LHCN-M2 (cell line): Measurements from ENCODE around the gene PRKAG2. TPM values are rescaled to one million over a fixed set of nuclear protein-coding genes. Genes with fewer than 3 reads are reported as not detected.

Experiments used
- DNase-seq: peaks from one replicate; pipeline ENCODE4 v3.0.0-alpha.2; 2012; ENCODE audit warnings: low read depth
- total RNA-seq: library from RNA; depleted of rRNA; stranded (reverse); fragments of >200 nt; gene quantifications from 2 replicates; pipeline ENCODE4 v1.2.3, GENCODE V29; 2014

Gene PRKAG2
- total RNA-seq, 1 experiment from 2014 or later, result 24.2 TPM

DNA sequence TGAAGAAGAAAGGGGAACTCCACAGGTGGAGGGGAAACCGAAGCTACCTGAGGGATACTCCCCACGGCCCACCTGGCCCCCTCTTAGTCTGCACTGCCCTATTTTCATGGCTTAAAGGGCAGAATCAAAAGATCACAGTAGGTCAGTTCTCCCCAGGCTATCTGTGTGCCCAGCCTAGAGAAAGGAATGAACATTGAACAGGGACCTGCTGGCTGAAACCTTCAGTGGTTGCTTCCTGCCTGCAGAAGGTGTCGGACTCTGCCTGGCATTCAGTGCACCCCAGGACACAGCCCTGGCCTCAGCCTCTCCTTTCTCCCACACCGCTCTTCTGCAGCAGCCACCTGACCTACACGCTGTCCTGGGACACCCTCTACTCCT, 74.5 kb downstream of the PRKAG2 start:
- no peak for DNase-seq

DNA sequence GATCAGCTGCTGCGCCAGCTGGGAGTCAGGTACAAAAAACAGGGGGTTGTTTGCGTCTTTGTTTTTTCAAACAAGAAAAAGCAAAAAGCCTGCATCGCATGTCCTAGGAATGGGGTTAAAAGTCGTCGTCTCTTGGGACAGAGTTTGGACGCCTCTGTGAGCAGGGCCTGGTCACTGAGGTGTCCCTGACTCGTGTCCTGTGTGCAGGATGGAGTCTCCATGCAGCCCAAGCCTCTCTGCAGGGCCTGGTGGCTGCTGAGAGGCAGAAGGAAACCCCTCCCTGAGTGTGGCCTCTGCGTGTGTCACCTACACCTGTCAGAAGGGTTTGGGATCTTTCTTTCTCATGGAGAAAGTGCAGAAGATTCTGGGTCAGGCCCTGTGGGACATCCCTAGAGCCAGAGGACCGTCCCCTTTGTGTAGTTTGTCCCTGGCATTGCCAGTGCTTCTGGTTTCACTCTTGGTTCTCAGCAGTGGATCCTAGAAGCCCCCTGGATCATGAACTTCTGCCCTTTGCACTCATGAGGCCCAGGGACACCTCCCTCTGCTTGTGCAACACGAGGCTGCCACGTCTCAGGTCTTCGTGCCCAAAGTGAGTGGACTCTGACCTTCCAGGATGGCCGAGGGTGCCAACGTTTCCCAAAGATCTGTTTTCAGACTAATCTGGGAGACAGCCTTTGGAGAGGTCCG, 75.0 kb downstream of the PRKAG2 start:
- DNase-seq, result no peak

- no peak for DNase-seq
Observed at GRCh38 chr7:151801291-151801690, 75.6 kb downstream of the PRKAG2 start.

DNA sequence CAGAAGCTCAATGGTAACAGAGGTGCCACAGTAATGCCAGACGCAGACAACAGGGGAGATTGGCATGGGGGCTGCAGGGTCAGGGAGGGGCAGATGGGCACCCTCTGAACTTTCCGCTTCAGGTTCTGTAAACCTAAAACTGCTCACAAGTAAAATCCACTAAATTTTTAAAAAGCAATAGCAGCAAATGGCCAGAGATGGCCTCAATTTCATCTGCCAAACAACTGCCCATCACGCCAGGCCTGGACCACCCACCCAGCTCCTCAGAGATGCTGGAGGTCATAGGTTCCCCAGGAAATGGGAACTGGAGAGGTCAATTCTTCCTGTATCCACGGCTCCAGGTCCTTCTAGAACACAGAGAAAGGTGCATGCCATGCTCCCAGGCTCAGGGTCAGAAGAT, 76.1 kb downstream of the PRKAG2 start:
- DNase-seq, result no peak

GRCh38 chr7:151800391-151800790, 76.5 kb downstream of the PRKAG2 start:
- DNase-seq, result no peak

DNA sequence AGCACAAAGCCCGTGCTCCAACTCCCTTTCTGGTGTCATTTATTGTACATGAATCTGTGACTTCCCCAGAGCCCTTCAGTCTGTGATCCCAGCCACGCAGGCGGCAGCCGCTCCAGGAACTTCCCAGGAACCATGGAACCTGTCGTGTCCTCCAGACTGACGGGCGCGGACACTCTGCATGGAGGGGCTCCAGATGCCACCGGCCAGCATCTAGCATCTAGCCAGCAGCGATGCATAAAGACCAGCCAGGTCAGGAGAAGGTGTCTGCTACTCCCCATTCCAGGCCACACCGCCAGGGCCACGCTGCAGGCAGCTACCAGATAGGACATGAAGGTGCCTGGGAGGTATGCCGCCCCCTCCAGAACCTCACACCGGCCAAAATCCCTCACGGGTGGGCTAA, 77.4 kb downstream of the PRKAG2 start:
- no peak for DNase-seq

- peak; percentile 45 for DNase-seq
Observed at GRCh38 chr7:151798851-151799448, 78.0 kb downstream of the PRKAG2 start.

DNA sequence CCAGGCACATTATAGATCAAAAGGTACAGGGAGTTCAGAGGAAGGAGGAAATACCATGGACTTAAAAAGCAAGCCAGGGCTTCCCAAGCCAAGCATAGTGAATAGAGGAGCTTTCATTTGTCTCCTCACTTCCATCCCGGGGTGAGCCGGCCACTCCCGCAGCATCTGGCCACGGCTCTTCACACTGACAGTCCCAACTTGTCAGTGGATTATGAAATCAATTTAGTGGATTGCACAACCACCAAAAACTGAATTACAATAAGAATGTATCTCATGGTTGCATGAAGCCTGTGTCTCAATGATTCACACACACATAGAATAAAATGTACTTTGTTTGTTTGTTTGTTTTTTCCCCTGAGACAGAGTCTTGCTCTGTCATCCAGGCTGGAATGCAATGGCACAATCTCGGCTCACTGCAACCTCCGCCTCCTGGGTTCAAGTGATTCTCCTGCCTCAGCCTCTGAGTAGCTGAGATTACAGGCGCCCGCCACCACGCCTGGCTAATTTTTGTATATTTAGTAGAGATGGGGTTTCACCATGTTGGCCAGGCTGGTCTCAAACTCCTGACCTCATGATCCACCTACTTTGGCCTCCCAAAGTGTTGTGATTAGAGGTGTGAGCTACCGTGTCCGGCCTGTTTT, 79.1 kb downstream of the PRKAG2 start:
- peak; percentile 95 for DNase-seq

DNA sequence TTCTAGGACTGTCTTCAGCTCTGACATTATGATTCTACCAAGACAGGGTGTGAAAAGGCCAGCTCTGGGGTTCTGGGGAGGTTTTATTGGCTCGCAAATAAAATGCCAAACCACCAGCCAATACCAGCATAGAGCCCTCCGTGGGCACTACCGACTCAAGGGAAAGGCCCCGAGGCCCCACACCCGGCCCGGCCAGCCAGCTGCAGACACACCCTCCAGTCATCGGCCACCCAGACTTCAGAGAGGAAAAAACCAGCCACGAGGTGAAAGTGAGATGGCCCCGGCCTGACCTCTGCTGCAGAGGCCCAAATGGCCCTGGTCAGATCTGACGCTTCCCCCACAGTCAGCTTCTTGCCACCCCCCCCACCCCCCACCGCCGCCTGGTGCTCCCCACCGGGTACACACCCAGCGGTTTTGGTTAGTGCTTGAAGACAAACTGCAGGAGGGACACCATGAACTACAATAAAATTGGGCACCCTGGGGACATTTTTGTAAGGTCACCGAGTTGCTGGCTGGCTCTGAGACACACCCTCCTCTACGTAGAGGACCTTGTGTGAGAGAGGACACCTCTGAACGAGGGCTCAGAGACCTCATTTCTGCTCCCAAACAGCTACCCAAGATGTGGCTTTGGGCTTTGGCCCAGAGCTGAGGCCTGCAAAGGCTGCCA, 79.9 kb downstream of the PRKAG2 start:
- peak; percentile 61 for DNase-seq

DNA sequence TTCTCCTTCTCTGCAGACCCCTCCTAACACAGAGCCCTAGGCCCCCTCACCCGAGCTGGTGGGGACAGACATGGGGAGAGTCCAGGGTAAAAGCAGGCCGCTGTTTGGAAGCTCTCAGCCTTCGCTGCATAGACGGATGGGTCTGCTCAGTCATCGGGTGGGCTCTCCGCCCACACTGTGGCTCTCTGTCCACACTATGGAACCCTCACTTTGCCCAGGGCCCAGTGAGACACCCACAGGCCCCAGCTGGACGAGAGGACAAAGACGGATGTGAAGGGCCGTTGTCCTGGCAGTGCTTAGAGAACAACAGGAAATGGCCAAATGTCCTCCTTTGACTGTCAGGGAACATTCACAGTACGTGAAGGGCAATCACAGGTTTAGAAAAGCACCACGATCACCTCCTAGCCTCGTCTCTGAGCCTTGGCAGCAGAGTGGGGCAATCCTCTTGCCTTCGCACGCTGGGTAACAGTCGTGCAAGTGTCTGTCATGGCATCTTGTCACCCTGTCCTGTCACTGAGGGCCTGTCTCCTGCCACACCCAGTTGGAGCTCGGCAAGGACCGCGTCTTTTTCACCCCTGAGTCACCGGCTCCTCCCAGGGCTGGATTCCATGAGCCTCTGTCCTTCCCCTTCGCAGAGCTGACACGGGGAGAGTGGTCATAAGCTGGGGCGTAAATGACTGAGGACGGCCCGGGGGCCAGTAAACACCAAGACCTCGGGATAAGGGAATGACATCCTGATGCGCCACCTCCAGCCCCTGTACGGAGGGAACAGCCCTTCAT, 80.6 kb downstream of the PRKAG2 start:
- peak; percentile 79 for DNase-seq

DNA sequence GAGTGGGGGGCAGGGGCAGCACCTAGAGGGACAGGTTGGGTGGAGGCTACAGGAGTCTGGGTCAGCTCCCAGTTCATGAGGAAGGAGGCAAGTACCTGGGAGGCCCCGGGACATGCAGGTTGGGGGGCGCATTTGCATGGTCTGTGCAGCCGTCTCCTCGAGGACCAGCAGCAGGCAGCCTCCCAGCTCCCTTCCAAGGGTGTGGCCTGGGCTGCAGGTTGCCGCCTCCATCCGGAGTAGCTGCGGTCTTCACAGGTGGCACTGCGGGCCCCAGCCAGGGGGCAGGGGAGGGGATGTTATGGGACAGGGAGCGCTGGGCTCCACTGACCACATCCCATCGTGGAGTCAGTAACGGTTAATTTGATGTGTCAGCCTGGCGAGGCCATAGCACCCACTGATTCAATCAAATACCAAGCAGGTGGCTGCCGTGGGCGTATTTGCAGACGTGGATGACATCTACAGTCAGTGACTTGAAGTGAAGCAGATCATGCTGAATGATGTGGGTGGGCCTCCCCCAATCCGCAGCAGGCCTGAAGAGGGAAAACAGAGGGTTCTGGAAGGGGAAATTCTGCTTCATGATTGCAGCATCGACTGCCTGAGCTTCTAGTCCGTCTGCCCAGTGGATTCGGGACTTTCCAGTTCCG, 81.6 kb downstream of the PRKAG2 start:
- no peak for DNase-seq

- peak; percentile 70 for DNase-seq
Observed at GRCh38 chr7:151794508-151795167, 82.3 kb downstream of the PRKAG2 start.

DNA sequence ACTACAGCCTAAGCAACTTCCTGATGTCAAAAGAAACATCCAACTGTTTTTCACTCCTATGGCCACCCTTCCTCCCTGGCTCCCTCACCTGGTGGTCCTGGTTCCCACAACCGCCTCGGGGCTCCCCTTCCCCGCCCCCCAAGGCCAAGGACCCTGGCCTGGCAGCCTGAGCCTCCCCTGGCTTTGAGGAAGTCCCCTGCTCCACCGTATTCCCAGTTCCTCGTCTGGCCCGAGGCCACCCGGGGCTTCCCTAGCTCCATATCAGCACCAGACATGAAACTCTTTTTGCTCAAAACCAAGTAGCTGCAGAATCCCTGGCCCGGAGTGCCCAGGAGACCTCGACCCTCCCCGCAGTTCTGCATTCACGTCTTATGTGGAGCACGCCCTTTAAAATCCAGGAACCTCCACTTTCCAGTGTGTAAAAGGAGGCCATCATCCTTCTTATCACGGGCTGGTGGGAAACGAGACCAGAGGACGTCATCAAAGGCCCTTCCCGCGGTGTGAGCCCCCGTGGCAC, 82.9 kb downstream of the PRKAG2 start:
- DNase-seq, result no peak

DNA sequence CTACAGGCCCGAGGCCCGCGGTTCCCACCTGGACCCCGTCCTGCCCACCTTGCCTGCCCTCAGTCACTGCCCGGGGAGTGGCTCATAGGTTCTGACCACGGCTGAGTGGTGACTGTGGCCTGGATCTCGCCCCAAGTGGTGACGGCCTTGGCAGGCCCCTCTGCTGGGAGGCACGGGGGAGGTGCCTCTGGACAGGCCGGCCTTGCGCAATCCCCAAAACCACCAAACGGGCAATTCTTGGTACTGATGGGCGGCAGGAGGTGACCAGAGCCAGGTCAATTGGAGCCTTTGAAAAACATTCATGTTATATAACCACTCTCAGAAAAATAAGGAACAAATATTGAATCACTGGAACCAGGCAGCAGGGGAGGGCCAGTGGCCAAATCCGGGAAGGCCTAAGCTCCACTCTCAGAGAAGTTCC, 83.4 kb downstream of the PRKAG2 start:
- no peak for DNase-seq

DNA sequence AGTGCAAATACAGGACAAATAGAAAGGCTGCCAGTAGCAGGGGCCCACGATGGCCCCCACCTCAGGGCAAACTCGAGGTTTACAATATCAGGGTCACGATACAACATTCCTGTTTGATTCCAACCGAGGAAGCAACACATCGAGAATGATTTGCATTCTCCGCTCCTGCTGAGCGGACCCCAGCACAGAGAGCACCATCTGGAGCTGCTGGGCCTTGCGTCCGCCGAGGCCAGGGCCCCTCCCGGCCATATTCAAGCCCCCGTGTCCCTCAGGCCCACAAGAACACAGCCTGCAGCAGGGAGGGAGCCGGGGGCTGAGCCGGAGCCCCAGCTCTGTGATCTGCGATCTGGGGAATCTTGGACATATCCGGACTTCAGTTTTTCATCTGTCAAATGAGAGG, 84.3 kb downstream of the PRKAG2 start:
- no peak for DNase-seq

- DNase-seq, result no peak
Observed at GRCh38 chr7:151792086-151792485, 84.8 kb downstream of the PRKAG2 start.

- no peak for DNase-seq
Observed at GRCh38 chr7:151790830-151791620, 85.9 kb downstream of the PRKAG2 start.

- DNase-seq, result no peak
Observed at GRCh38 chr7:151790095-151790829, 86.7 kb downstream of the PRKAG2 start.

DNA sequence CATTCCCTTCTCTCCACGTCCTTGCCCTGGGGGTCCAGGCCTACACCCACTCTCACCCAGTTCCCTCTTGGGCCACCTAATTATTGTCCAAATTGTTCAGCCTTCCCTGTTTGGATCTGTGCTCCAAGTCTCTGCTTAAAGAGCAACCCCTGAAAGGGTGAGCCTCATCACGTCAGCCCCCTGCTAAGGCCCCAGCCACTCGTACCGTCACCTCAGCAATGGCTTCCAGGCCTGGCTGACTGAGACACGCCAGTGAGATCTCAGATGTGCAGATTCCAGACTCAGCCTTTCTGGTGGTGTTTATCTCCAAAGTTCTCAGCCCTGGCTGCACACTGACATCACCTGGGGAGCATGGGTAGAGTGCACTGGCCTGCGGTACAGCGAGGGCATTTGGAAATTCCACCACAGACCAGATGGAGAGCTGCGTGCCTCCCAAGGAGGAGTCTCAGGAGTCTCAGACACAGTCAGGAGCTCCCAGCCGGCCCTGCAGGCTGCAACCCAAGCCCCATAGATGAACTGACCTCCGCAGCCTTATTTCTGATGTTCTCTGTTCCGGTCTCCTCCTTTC, 87.5 kb downstream of the PRKAG2 start:
- no peak for DNase-seq
